Neural cell (in vitro differentiated cells): ENCODE results near the gene LIMCH1.

Experiments used
- CTCF ChIP-seq: fragments of 450-650 bp; IDR thresholded peaks from 2 replicates; pipeline ENCODE4 v1.5.1; 2014; ENCODE audit warnings: antibody characterized with exemption, mild to moderate bottlenecking, moderate library complexity; ENCODE audit not compliant: poor library complexity, severe bottlenecking
- EP300 ChIP-seq: fragments of 450-650 bp; conservative IDR thresholded peaks from 2 replicates; pipeline ENCODE4 v1.6.1; 2014; ENCODE audit warnings: antibody characterized with exemption, mild to moderate bottlenecking, moderate library complexity; ENCODE audit not compliant: poor library complexity, severe bottlenecking
- EZH2 ChIP-seq: fragments of 200-600, 300-800 bp; shearing (Covaris generic), sonication (generic); IDR thresholded peaks from 2 replicates; pipeline ENCODE4 v1.6.1; 2014; ENCODE audit warnings: antibody characterized with exemption, low read length, borderline replicate concordance, mild to moderate bottlenecking; ENCODE audit not compliant: insufficient read depth, poor library complexity, severe bottlenecking
- SMC3 ChIP-seq: fragments of 450-650 bp; conservative IDR thresholded peaks from 2 replicates; pipeline ENCODE4 v1.6.1; 2014; ENCODE audit warnings: antibody characterized with exemption, mild to moderate bottlenecking, moderate library complexity; ENCODE audit not compliant: poor library complexity

- TF ChIP-seq CTCF, result no peak
- no peak for TF ChIP-seq EP300
- no peak for TF ChIP-seq SMC3
- no peak for TF ChIP-seq EZH2
Observed at GRCh38 chr4:41599192-41599786, 61.3 kb downstream of the LIMCH1 start.
